Activated T-cell treated with anti-CD3 and anti-CD28 coated beads for 1 hour (primary cell): Measurements from ENCODE around the gene PNCK.
A peak's percentile ranks its signal among the peaks of the same experiment; 100 is the strongest.

ENCODE experiments used
- DNase-seq: peaks from one replicate; pipeline ENCODE4 v3.0.0-alpha.2; 2020; ENCODE audit warnings: low read depth

PNCK gene

GRCh38 chrX:153662266-153662665 is 11.3 kb downstream of the PNCK start:
- DNase-seq = peak; percentile 57

GRCh38 chrX:153659268-153659667 is 14.3 kb downstream of the PNCK start:
- no peak for DNase-seq

DNA sequence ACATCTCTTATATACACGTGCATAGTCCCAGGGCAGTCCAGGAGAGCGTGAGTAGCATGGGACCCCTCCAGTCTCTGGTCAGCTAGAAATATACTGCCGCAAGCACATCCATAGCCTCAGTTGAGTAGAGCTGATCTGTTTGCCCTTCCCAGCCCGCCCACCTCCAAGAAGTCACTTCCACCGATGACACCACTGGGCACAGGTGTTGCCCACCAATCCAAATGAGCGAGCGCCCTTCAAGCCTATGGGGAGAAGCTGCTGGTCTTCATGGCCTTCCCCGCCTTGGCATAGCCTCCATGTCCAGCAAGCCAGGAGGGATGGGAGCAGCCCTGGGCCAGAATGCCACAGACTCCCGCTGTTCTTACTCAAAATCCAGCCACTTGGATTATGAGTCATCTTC is 16.5 kb downstream of the PNCK start:
- no peak for DNase-seq

GRCh38 chrX:153653556-153653955 is 20.1 kb downstream of the PNCK start:
- DNase-seq = no peak

DNA sequence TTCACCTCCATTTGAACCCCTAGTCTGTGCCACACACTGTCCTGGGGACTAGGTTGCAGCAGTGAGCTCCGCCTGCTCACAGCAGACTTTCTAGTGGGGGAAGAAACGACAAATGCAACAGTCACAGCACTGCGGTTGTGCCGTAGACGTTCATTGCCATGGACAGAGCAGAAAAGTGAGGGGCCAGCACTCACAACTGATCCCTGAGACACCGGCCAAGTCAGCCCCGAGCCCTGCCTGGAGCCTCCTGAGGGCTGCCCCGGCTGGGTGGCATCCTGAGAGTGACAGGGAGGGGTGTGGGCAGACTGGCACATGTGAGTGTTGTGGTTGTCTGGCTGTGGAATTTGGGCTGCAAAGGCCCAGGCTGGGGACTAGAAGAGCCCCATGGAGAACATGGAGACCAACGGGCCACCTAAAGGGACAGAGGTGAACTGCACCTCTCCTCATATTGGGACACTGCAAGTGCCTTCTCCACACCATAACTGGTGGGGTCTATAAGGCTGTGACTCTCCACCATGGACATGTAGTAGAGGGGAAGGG is 22.0 kb downstream of the PNCK start:
- DNase-seq = no peak

- no peak for DNase-seq
These were observed 22.7 kb downstream of the PNCK start for GRCh38 chrX:153650959-153651358.

DNA sequence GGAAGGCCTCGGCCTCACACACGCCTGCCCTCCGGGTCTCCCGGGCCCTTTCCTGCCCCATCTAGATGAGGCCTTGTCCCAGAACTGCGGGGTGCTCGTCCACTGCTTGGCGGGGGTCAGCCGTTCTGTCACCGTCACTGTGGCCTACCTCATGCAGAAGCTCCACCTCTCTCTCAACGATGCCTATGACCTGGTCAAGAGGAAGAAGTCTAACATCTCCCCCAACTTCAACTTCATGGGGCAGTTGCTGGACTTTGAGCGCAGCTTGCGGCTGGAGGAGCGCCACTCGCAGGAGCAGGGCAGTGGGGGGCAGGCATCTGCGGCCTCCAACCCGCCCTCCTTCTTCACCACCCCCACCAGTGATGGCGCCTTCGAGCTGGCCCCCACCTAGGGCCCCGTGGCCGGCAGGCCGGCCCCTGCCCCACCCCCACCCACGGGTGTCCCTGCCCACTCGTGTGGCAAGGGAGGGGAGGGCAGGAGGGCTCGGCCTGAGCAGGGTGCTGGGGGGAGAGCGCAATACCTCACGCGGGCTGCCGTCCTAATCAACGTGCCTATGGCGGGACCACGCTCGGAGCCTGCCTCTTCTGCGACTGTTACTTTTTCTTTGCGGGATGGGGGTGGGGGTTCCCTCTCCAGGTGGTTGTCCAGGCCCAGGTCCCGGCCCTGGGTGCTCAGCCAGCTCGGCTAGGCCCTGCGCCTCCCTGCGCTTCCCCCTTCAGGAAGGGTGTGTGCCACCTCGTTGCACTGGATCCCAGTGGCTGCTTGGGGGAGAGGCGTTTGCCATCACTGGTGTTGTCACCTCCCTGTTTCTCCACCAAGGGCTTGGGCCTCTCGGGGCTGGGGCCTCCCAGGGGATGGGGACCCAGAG is 23.5 kb downstream of the PNCK start:
- DNase-seq = no peak

DNA sequence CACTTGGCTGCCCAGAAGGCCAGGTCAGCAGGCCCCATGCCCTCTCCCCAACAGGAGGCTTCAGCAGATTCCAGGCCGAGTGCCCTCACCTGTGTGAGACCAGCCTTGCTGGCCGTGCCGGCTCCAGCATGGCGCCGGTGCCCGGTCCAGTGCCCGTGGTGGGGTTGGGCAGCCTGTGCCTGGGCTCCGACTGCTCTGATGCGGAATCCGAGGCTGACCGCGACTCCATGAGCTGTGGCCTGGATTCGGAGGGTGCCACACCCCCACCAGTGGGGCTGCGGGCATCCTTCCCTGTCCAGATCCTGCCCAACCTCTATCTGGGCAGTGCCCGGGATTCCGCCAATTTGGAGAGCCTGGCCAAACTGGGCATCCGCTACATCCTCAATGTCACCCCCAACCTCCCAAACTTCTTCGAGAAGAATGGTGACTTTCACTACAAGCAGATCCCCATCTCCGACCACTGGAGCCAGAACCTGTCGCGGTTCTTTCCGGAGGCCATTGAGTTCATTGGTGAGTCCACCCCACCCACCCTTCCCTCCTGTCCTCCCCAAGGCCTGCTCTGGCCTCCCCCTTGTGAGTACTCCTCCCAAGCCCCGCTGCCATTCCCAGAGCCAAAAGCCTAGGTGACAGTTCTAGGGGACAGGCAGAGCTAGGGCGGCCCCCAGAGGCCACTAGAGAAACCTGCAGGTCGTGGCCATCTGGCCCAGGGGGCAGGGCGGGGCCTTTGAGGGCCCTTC is 24.3 kb downstream of the PNCK start:
- peak; percentile 17 for DNase-seq

- DNase-seq = no peak
These were observed 25.0 kb downstream of the PNCK start for GRCh38 chrX:153648358-153649177.

DNA sequence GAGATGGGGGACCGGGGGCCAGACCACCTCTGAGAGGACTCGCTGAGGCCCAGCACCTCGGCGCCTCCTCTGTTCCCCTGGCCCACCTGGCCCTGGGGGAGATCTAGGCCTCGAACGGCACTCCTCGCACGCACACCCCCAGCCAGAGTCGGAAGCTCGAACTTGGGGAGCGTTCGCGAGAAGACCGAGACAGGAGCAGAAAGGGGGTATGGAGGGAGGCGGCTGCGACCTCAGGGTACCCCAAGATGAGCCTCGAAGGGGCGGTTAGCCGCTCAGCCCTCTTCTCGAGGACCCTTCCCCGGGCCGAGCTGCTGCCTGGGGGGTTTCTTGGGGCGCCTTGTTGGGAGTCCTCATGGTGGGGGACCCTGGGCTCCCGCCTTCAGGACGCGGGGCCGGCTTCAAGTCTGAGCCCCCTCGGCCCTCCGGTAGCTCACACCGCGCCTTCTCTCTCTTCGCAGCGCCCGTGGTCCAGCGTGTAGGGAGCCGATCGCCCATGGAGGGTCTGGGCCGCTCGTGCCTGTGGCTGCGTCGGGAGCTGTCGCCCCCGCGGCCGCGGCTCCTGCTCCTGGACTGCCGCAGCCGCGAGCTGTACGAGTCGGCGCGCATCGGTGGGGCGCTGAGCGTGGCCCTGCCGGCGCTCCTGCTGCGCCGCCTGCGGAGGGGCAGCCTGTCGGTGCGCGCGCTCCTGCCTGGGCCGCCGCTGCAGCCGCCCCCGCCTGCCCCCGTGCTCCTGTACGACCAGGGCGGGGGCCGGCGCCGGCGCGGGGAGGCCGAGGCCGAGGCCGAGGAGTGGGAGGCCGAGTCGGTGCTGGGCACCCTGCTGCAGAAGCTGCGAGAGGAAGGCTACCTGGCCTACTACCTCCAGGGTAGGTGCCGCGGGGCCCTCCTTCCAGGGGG is 25.9 kb downstream of the PNCK start:
- DNase-seq = no peak

GRCh38 chrX:153646620-153647373 is 26.8 kb downstream of the PNCK start, which contains the start of gene DUSP9:
DUSP9 (plus strand) TSS chrX:153647203; CDS start chrX:153647954, 751 bp downstream.
- DNase-seq = no peak

DNA sequence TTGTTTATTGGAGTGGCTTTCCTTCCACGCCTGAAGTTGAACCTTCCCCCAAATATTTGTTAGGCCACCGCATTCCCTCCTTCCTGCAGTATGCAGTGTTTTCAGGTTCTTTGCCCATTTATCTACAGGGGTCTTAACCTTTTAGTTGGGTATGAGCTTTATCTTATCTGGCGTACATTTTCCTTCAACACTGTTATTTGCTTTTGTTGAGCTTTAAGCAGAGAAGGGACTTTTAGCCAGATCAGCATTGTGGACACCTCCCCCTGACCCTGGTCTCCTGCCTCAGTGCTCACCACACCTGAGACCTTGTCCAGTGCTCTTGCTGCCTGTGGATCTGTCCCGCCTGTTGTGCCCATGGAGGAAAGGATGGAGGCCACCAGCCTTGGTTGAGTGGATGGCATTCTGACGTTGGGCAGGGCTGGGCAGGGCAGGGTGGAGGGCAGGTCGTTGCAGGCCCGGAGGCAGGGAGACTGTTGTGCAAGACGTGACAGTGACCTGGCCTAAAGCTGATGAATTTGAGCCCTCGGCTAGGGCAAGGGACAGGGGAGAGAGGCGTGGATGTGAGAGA is 27.6 kb downstream of the PNCK start:
- no peak for DNase-seq

DNA sequence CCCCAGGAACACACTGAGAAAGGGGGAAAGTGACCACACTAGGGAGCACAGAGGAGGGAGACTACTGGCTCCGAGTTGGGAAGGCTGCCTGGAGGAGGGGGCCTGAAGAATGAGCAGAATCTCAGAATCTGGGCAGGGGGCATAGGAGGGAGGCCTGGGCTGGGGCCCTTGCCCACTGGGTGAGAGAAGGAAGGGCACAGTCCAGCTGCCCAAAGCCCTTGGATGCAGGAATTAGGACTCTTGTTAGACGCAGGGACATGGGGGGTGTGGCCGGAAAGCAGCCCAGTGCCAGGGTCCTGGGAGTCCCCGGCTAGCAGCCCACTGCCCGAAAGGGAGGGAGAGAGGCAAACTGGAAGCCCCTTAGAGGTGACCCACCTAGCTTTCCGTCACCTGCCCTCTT is 28.5 kb downstream of the PNCK start:
- DNase-seq = no peak

DNA sequence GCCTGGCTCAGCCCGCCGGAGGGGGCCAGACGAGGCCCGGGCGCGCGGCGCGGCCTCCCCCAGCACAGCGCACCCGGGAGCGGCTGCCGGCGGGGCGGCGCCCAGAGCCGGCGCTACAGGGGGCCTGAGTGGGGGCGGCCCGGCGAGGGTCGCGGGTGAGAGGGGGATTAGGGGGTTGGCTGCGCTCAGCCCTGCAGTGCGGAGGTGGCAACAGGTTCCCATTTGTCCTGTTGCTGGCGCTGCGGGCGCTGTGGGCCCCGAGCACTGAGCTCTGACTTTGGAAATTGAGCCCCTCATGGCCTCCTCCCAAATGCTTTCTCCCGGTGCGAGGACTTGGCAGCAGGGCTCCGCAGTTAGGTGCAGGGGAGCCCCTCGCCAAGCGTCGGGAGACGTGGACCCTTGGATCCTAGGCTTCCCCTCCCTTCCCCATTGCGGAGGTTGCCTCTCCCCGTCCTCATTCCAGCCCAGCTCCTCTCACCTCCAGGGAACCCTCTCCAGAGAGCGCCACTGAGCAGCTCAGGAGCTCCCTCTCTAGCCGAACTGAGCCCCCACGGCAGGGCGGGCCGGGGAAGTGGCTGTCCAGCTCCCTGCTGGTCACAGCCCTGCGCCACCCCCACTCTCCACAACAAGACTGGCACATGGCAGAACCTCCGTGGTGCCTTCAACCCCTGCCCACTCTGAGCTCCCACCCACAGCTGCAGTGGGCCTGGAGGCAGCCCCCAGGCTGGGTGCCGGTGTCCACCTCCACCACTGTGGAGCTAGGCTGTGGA is 29.1 kb downstream of the PNCK start:
- no peak for DNase-seq

GRCh38 chrX:153643431-153644351 is 29.9 kb downstream of the PNCK start:
- no peak for DNase-seq

GRCh38 chrX:153642655-153643430 is 30.8 kb downstream of the PNCK start:
- no peak for DNase-seq

GRCh38 chrX:153642051-153642654 is 31.5 kb downstream of the PNCK start:
- no peak for DNase-seq
